Suprapubic skin (tissue), 3 donors: ENCODE results near the gene MPPE1.

Source experiments
- CTCF ChIP-seq, 2 donors: fragments of 200-600 bp in 1 of 2; fragments of 450-650 bp in 1 of 2; sonication (generic) in 1 of 2; IDR thresholded peaks; one replicate each; pipeline ENCODE4 v1.5.1; 2016 to 2019; ENCODE audit warnings: antibody characterized with exemption in 2 of 2, mild to moderate bottlenecking in 1 of 2, moderate library complexity in 1 of 2
- POLR2AphosphoS5 ChIP-seq, 3 donors: sonication (generic); formaldehyde crosslinking; IDR thresholded peaks; one replicate each; pipeline ENCODE4 v1.6.1; 2017; ENCODE audit warnings: antibody characterized with exemption in 3 of 3

DNA sequence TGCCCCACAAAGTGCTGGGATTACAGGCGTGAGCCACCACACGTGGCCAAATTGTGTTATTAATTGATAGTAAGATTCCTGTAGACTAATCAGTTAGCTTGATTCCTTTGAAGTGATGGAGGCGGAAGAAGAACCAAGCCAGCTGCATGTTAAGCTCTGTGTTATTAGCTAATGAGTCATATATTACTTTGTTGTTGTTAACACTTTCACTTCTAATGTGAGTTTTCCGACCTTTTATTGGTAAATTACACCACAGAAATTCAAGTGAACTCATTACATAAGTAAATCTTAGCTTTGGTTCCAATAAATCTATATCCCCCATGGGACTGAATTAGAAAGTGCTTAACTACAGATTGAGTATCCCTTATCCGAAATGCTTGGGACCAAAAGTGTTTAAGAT, 36.6 kb downstream of the MPPE1 start:
- TF ChIP-seq POLR2AphosphoS5 (IDR thresholded peaks at IDR 0.05) (no peak), CTCF (IDR thresholded peaks at IDR 0.05) (no peak)
